Muscle of back (tissue), 13 donors: ENCODE results near the gene AMIGO3. TPM values are rescaled to one million over a fixed set of nuclear protein-coding genes. Genes with fewer than 3 reads are reported as not detected.
A peak's percentile ranks its signal among the peaks of the same experiment; 100 is the strongest.
"Not testable (repeated sequence)": the region's sequence is repeated elsewhere in the genome, so short reads cannot be mapped to it uniquely, and the experiment has no call there.

Experiments used
- DNase-seq, 3 donors: peaks; one replicate each; pipeline versions ENCODE4 v3.0.0 to v3.0.0-alpha.2; 2013
- long read RNA-seq, 9 donors: transcript quantifications; one replicate each; lab custom pipeline, GENCODE V29; 2026
- polyA plus RNA-seq, 10 donors: library from polyadenylated mRNA; unstranded; fragments of 120-200 nt; gene quantifications; one replicate each; pipeline ENCODE4 v1.2.1, GENCODE V29; 2013; ENCODE audit not compliant: insufficient read length in 10 of 10

The AMIGO3 gene, protein sequence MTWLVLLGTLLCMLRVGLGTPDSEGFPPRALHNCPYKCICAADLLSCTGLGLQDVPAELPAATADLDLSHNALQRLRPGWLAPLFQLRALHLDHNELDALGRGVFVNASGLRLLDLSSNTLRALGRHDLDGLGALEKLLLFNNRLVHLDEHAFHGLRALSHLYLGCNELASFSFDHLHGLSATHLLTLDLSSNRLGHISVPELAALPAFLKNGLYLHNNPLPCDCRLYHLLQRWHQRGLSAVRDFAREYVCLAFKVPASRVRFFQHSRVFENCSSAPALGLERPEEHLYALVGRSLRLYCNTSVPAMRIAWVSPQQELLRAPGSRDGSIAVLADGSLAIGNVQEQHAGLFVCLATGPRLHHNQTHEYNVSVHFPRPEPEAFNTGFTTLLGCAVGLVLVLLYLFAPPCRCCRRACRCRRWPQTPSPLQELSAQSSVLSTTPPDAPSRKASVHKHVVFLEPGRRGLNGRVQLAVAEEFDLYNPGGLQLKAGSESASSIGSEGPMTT
- polyA plus RNA-seq: 1 to 10 TPM; 1.3 to 3.8 (median 2.0) TPM
- long read RNA-seq, donor 1: 0 reads
- long read RNA-seq, donor 2, partial matches to known transcripts: 0 of 2 reads
- long read RNA-seq, donor 2, other reads (novel, unspliced or antisense): 0 of 2 reads
- long read RNA-seq, donor 3: 0 reads
- long read RNA-seq, donor 4, transcript AMIGO3-201 (1 exons, 2,862 nt): major isoform, 7 of 7 reads
- long read RNA-seq, donor 4, partial matches to known transcripts: 0 of 7 reads
- long read RNA-seq, donor 4, other reads (novel, unspliced or antisense): 0 of 7 reads
- long read RNA-seq, donor 5, transcript AMIGO3-201 (1 exons, 2,862 nt): major isoform, 5 of 5 reads
- long read RNA-seq, donor 5, partial matches to known transcripts: 0 of 5 reads
- long read RNA-seq, donor 5, other reads (novel, unspliced or antisense): 0 of 5 reads
- long read RNA-seq, donor 6, partial matches to known transcripts: 0 of 3 reads
- long read RNA-seq, donor 6, other reads (novel, unspliced or antisense): 0 of 3 reads
- long read RNA-seq, donor 7, transcript AMIGO3-201 (1 exons, 2,862 nt): major isoform, 11 of 11 reads
- long read RNA-seq, donor 7, partial matches to known transcripts: 0 of 11 reads
- long read RNA-seq, donor 7, other reads (novel, unspliced or antisense): 0 of 11 reads
- long read RNA-seq, donor 8: 0 reads
- long read RNA-seq, donor 9, partial matches to known transcripts: 0 of 1 reads
- long read RNA-seq, donor 9, other reads (novel, unspliced or antisense): 0 of 1 reads

GRCh38 chr3:49719214-49719884 is at the start of gene AMIGO3:
AMIGO3 (minus strand) TSS chr3:49719684; CDS start chr3:49719465, 219 bp downstream.
- DNase-seq: peak; percentile 89 to 97 (median 92)

GRCh38 chr3:49763981-49764380 is 44.5 kb upstream of the AMIGO3 start:
- DNase-seq: no peak

DNA sequence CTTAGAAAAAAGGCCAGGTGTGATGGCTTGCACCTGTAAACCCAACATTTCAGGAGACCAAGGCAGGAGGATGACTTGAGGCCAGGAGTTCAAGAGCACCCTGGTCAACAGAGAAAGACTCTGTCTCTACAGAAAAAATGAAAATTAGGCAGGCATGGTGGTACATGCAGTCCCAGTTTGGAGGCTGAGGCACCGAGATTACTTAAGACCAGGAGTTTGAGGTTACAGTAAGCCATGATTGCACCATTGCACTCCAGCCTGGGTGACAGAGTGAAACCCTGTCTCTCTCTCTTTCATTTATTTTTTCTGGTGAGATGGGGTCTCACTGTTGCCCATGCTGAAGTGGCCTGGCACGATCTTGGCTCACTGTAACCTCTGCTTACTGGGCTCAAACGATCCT is 42.2 kb upstream of the AMIGO3 start:
- DNase-seq: no peak

GRCh38 chr3:49759226-49759625 is 39.7 kb upstream of the AMIGO3 start:
- no peak for DNase-seq

- no peak for DNase-seq
Measured at GRCh38 chr3:49757197-49757596, 37.7 kb upstream of the AMIGO3 start.

DNA sequence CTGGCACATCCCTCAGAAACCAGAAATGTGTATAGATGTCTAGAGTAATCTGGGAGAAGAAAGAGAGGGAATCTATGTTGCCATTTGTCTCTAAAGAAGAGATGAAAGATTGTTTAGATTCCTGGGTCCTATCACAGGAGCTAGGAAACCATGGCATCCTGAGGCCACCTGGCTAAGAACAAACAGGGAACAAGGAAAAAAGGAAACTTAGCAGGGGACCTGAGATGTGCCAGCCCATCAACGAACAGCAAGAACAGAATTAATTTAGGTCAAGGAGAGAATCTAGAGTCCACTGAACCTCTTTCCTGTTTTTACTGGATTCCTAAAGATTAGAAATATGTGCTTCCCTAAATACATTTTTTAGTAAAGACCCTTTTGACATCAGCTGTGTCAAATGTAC is 36.6 kb upstream of the AMIGO3 start:
- DNase-seq: no peak

DNA sequence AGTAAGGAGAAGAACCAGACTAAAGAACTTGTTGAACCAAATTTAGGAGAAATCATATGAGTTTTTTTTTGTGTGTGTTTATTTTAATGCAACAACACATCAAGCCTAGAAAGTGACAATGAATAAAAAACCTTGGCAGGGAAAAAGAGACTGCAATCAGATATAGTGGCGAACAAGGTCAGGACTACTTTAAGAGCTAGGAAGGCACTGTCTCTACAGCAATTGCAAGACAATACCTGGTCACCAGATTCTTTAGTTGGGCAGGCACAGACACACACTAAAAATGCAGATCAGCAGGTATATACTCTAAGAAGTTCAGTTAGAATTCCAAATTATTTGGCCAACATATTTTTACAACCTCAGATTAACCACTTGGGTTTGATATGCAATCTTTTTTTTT is 35.1 kb upstream of the AMIGO3 start:
- no peak for DNase-seq

- DNase-seq: no peak
Measured at GRCh38 chr3:49751501-49751900, 32.0 kb upstream of the AMIGO3 start.

DNA sequence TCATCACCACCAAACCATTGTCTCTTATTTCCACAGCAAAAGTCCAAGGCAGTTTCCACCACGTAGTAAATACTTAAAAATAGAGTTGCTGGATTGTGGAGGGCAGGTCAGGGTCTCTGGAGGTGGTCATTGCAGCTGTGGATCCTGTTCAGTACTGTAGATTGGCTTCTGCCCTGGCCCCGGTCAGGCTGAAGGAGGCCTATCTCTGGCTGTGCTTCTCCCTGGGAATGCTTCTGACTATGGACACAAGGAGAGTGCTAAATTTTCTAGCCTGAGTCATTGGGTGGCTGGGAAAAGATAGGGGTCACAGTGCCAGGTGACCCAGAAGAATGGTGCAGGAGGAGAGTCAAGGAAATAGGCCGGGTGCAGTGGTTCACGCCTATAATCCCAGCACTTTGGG is 30.6 kb upstream of the AMIGO3 start:
- DNase-seq: no peak

GRCh38 chr3:49748874-49749273 is 29.4 kb upstream of the AMIGO3 start:
- not testable (repeated sequence) for DNase-seq

DNA sequence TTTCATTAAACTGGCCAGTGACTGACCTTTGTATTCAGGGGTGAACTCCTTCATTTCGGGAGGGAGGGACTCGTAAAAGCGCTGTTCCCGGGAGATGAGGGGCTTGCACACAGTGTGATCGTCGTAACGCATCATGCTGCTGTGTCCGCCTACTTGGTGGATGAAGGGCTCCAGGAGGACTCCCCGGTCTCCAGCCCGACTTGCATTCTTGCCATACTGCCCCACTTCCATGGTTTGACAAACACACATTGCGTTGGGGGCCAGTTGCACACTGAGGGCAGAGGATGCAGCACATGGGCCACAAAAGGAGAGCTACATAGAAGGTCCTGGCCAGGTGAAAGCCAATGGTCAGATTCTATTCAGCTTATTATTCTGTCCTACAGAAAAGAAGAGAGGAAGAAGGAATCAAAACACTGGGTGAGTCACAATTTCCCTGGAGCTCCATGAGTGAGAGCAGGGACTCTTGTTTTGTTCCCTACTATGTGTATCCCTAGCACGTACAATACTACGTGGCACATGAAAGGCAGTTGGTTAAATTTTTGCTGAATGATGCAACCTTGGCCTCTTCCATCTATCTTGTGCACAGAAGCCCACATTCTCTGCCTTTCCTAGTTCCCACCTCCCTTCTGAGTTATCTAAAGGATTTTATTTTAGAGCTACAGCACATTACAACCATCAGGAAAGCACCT is 28.5 kb upstream of the AMIGO3 start:
- no peak for DNase-seq

DNA sequence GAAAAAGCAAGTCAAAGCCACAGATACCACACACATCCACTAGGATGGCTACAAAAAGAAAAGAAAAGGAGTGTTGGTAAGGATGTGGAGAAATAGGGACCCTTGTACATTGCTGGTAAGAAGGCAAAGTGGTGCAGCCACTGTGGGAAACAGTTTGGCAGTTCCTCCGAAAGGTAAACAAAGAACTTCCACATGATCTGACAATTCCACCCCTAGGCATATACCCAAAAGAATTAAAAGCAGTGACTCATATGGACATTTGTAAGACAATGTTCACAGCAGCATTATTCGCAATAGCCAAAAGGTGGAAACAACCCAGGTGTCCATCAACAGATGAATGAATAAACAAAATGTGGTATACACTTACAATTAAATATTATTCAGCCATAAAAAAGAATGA is 26.5 kb upstream of the AMIGO3 start:
- no peak for DNase-seq

DNA sequence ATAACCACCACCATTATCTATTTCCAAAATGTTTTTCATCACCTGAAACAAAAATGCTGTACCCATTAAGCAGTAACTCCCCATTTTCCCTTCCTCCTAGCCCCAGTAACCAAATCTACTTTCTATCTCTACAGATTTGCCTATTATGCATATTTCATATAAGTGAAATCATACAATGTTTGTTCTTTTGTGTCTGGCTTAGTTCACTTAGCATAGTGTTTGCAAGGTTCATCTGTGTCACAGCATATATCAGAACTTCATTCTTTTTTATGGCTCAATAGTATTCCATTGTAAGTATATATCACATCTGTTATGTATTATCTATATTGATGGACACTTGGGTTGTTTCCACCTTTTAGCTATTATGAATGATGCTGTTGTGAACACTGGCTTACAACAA is 20.9 kb upstream of the AMIGO3 start:
- no peak for DNase-seq

DNA sequence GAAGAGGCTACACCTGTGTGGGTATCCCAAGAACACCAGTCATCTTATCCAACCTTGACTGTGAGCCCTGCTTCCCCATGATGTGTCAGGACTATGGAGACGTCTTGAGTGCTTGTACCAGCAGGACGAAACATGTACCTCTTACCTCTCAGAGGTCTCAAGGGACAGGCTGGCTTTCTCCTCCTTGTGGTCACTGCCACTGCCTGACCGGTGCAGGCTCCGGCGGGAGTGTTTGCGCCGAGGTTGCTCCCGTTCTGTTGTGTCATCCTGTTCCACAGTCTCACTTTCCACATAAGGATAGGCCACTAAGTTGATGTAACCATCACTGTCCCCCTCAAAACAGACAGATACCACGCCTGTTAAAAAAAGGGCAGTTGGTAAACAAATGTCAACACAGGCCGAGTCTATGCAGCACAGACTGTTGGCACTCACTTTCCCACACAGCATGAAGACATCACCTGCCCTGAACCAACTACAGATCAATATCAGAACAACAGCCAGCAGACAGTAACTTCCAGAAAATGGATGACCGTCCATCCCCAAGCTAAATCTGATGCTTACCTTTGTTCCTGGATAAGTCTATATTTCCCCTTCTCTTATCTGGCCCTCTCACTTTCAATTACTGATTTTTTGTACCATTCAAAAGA is 18.7 kb upstream of the AMIGO3 start:
- DNase-seq: no peak

- no peak for DNase-seq
Measured at GRCh38 chr3:49734752-49735151, 15.3 kb upstream of the AMIGO3 start.

- DNase-seq: no peak
Measured at GRCh38 chr3:49733551-49733950, 14.1 kb upstream of the AMIGO3 start.

GRCh38 chr3:49732597-49732996 is 13.1 kb upstream of the AMIGO3 start:
- DNase-seq: no peak

DNA sequence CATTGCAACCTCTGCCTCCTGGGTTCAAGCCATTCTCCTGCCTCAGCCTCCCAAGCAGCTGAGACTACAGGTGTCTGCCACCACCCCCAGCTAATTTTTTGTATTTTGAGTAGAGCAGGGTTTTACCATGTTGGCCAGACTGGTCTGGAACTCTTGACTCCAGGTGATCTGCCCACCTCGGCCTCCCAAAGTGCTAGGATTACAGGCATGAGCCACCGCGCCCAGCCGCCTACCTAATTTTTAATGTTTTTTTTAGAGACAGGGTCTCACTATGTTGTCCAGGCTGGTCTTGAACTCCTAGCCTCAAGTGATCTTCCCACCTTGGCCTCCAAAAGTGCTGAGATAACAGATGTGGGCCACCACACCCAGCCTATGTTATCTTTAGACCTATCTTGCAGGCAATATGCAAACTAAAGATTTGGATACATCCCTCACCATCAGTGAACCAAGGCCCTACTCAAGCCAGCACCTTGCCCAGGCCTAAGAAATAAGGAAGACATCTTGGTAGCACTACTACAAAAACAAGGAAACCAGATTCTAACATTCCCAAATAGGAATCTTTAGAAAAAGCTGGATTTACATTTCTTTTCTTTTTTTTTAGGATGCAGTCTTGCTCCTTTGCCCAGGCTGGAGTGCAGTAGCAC is 10.6 kb upstream of the AMIGO3 start:
- DNase-seq: no peak

GRCh38 chr3:49727924-49728361 is 8.5 kb upstream of the AMIGO3 start:
- no peak for DNase-seq
